Heart left ventricle (tissue), 13 donors: ENCODE results near the gene MIER2.

Experiments
- CTCF ChIP-seq, 12 donors: fragments of 200-600 bp; sonication (generic) in 4 of 12; IDR thresholded peaks; one replicate each; pipeline versions ENCODE4 v1.5.0 to v1.8.0; 2018 to 2022; ENCODE audit warnings: antibody characterized with exemption in 12 of 12, mild to moderate bottlenecking in 5 of 12
- POLR2A ChIP-seq, 2 donors: fragments of 450-650 bp; IDR thresholded peaks; one replicate each; pipeline ENCODE4 v1.6.1; 2017; ENCODE audit warnings: antibody characterized with exemption in 2 of 2, mild to moderate bottlenecking in 2 of 2, moderate library complexity in 2 of 2
- donor health status: ischemic (EF 13 %, LVEDD 7.1; RV severe dilation, severe dysfunction).
- donor health status: DM: no; HTN: yes; CAD: no.
- donor health status: DM: no; HTN: no; CAD: no.
- donor health status: ischemic (EF 25% LVEDD 6.9; RV normal size, moderate dysfunction).
- donor health status: ischemic (EF 25% LVEDD 5.7; RV mildly dilated, moderate dysfunction).
- donor health status: ischemic (EF 35%, LVEDD 5.7; RV mildly dilated, moderate dysfunction).
- donor health status: nonischemic (EF 11% LVEDD 7.7; RV severe dilation, severe dysfunction).
- donor health status: DM: yes; HTN: yes; CAD: no.
- donor health status: PGD.
- donor health status: ischemic (EF 29% LVEDD 5.4; RV normal size, mild dysfunction).
- donor health status: nonischemic (EF 23%, LVEDD 6.1; RV moderate dilation, normal function).

- no peak for TF ChIP-seq POLR2A (IDR thresholded peaks at IDR 0.05)
- no peak for TF ChIP-seq CTCF (IDR thresholded peaks at IDR 0.05)
These were observed 14.7 kb downstream of the MIER2 start for GRCh38 chr19:329876-330275.
